Liver (tissue), 9 donors: ENCODE data around the gene MICAL3. TPM values are rescaled to one million over a fixed set of nuclear protein-coding genes. Genes with fewer than 3 reads are reported as not detected.

ENCODE experiments used
- DNase-seq: peaks from one replicate; pipeline ENCODE4 v3.0.0-alpha.2; 2017; ENCODE audit warnings: low spot score
- H3K27ac ChIP-seq, 2 donors: one replicate each; pipeline ENCODE4 v1.7.0; 2013; ENCODE audit warnings: inconsistent platforms in 2 of 2, low read length in 2 of 2, control low read depth in 1 of 2, low read depth in 1 of 2, mild to moderate bottlenecking in 1 of 2
- H3K27me3 ChIP-seq, 4 donors: one replicate each; pipeline versions ENCODE4 v1.6.1 to v1.7.0; 2013; ENCODE audit warnings: low read length in 3 of 4, inconsistent platforms in 1 of 4, mild to moderate bottlenecking in 1 of 4, moderate library complexity in 1 of 4; ENCODE audit not compliant: control insufficient read depth in 4 of 4, insufficient read depth in 4 of 4
- H3K36me3 ChIP-seq, 4 donors: one replicate each; pipeline versions ENCODE4 v1.6.1 to v1.7.0; 2013; ENCODE audit warnings: low read length in 3 of 4, mild to moderate bottlenecking in 3 of 4, low read depth in 1 of 4, moderate library complexity in 1 of 4; ENCODE audit not compliant: control insufficient read depth in 4 of 4, insufficient read depth in 3 of 4
- H3K4me1 ChIP-seq, 4 donors: one replicate each; pipeline versions ENCODE4 v1.6.1 to v1.7.0; 2013; ENCODE audit warnings: low read length in 3 of 4, mild to moderate bottlenecking in 3 of 4, moderate library complexity in 1 of 4; ENCODE audit not compliant: control insufficient read depth in 4 of 4, insufficient read depth in 4 of 4
- H3K4me3 ChIP-seq, 3 donors: one replicate each; pipeline versions ENCODE4 v1.6.1 to v1.7.0; 2013; ENCODE audit warnings: low read length in 3 of 3, control low read depth in 1 of 3, low read depth in 1 of 3, mild to moderate bottlenecking in 1 of 3
- H3K9ac ChIP-seq, 2 donors: one replicate each; pipeline ENCODE4 v1.7.0; 2013; ENCODE audit warnings: low read length in 2 of 2, mild to moderate bottlenecking in 2 of 2, moderate library complexity in 2 of 2, control low read depth in 1 of 2, low read depth in 1 of 2
- H3K9me3 ChIP-seq, 4 donors: one replicate each; pipeline versions ENCODE4 v1.6.1 to v1.7.0; 2013; ENCODE audit warnings: low read length in 3 of 4; ENCODE audit not compliant: control insufficient read depth in 4 of 4
- ATF3 ChIP-seq: IDR thresholded peaks from 2 replicates; pipeline ENCODE4 v1.6.1; 2016; ENCODE audit warnings: antibody characterized with exemption
- CTCF ChIP-seq: fragments of 150-350 bp; IDR thresholded peaks from 2 replicates; pipeline ENCODE4 v1.5.1; 2017; ENCODE audit warnings: improper control_type of control experiment, low read depth, low read length; ENCODE audit not compliant: missing input control
- EGR1 ChIP-seq, 2 donors: IDR thresholded peaks; 2 replicates each; pipeline ENCODE4 v1.6.1; 2016 to 2018; ENCODE audit warnings: antibody characterized with exemption in 2 of 2, low read depth in 2 of 2
- GABPA ChIP-seq, 2 donors: IDR thresholded peaks in 1 of 2; conservative IDR thresholded peaks in 1 of 2; 2 replicates each; pipeline ENCODE4 v1.6.1; 2016; ENCODE audit warnings: antibody characterized with exemption in 2 of 2, mild to moderate bottlenecking in 1 of 2, moderate library complexity in 1 of 2
- HNF4A ChIP-seq, 2 donors: conservative IDR thresholded peaks; 2 replicates each; pipeline ENCODE4 v1.6.1; 2016; ENCODE audit warnings: antibody characterized with exemption in 2 of 2, mild to moderate bottlenecking in 2 of 2
- JUND ChIP-seq, 2 donors: IDR thresholded peaks; 2 replicates each; pipeline ENCODE4 v1.6.1; 2016; ENCODE audit warnings: antibody characterized with exemption in 2 of 2
- NR2F2 ChIP-seq: IDR thresholded peaks from 2 replicates; pipeline ENCODE4 v1.6.1; 2016; ENCODE audit warnings: antibody characterized with exemption
- REST ChIP-seq: IDR thresholded peaks from 2 replicates; pipeline ENCODE4 v1.6.1; 2016; ENCODE audit warnings: antibody characterized with exemption, mild to moderate bottlenecking
- RXRA ChIP-seq, 2 donors: IDR thresholded peaks; 2 replicates each; pipeline ENCODE4 v1.6.1; 2017 to 2018; ENCODE audit warnings: antibody characterized with exemption in 2 of 2, mild to moderate bottlenecking in 1 of 2
- TAF1 ChIP-seq: conservative IDR thresholded peaks from 2 replicates; pipeline ENCODE4 v1.6.1; 2016; ENCODE audit warnings: antibody characterized with exemption, mild to moderate bottlenecking
- YY1 ChIP-seq: IDR thresholded peaks from 2 replicates; pipeline ENCODE4 v1.6.1; 2016; ENCODE audit warnings: antibody characterized with exemption, mild to moderate bottlenecking
- WGBS: extraction: QIAGEN DNeasy Blood & Tissue Kit; methylation state at CpG from one replicate; pipeline ENCODE4 v1.1.7; 2013; 5-methylcytosine and 5-hydroxymethylcytosine counted together
- polyA plus RNA-seq, 2 donors: library from polyadenylated mRNA; stranded (reverse) in 1 of 2; unstranded in 1 of 2; fragments of 200-250 nt in 1 of 2; fragments of >200 nt in 1 of 2; fragmentation: Nextera tagmentation in 1 of 2; extraction: Ambion mirVana in 1 of 2; gene quantifications; one replicate each; pipeline versions ENCODE4 v1.2.1 to v1.2.3, GENCODE V29; 2013 to 2015
- total RNA-seq, 2 donors: library from RNA; depleted of rRNA; stranded (reverse); fragments of >200 nt; gene quantifications; one replicate each; pipeline ENCODE4 v1.2.3, GENCODE V29; 2014
- donor health status: healthy.
- donor health status: healthy.
- donor health status: healthy.
- donor health status: healthy.
- donor health status: healthy.

MICAL3 gene
- total and polyA plus RNA-seq, 4 donors: 6.4 to 38.4 (median 23.4) TPM

- no peak for TF ChIP-seq RXRA (IDR thresholded peaks at IDR 0.05)
- Histone ChIP-seq H3K4me1 (peaks cover 10 to 36% (median 29%) of the 10 kb centered on the region in 4 donors), H3K27me3 (no peaks in the 10 kb centered on the region), H3K4me3 (no peak overlapping the region), H3K9ac (no peak overlapping the region), H3K36me3 (peaks cover 0 to 21% (median 7%) of the 10 kb centered on the region in 4 donors), H3K9me3 (no peaks in the 10 kb centered on the region), H3K27ac (no peak overlapping the region)
- WGBS: 91% methylated on average over 2 of the region's 2 CpGs
- DNase-seq: no peak
These were observed 221.5 kb downstream of the MICAL3 start for GRCh38 chr22:17802822-17803221.

- H3K27me3 ChIP-seq: no peaks in the 10 kb centered on the region
- no peak overlapping the region for H3K4me3 ChIP-seq
- no peaks in the 10 kb centered on the region for H3K9me3 ChIP-seq
- H3K9ac ChIP-seq: no peak overlapping the region
- no peak for DNase-seq
- peaks cover 0 to 16% (median 7%) of the 10 kb centered on the region in 4 donors for H3K36me3 ChIP-seq
- no peak for TF ChIP-seq JUND (IDR thresholded peaks at IDR 0.05)
- no peak for TF ChIP-seq GABPA (IDR thresholded peaks at IDR 0.05 in 1 of 2, conservative IDR thresholded peaks at IDR 0.05 in 1 of 2)
- no peak for TF ChIP-seq REST
- no peak for TF ChIP-seq NR2F2
- no peak for TF ChIP-seq YY1
- no peak for TF ChIP-seq ATF3
- peaks cover 10 to 31% (median 25%) of the 10 kb centered on the region in 4 donors for H3K4me1 ChIP-seq
- no peak overlapping the region for H3K27ac ChIP-seq
- WGBS: 91% methylated on average over 10 of the region's 10 CpGs
These were observed 221.9 kb downstream of the MICAL3 start for GRCh38 chr22:17802411-17802810.

GRCh38 chr22:17797721-17798559 lies 226.4 kb downstream of the MICAL3 start:
- H3K4me3 ChIP-seq: no peak overlapping the region
- WGBS: 91% methylated on average over 23 of the region's 23 CpGs
- no peak for DNase-seq
- no peak overlapping the region for H3K9ac ChIP-seq
- TF ChIP-seq CTCF (no peak), TAF1 (no peak), REST (no peak), NR2F2 (no peak), EGR1 (IDR thresholded peaks at IDR 0.05; ENCODE audit: low read depth in 2 of 2) (no peak), HNF4A (conservative IDR thresholded peaks at IDR 0.05) (no peak), RXRA (IDR thresholded peaks at IDR 0.05) (no peak), JUND (IDR thresholded peaks at IDR 0.05) (no peak), ATF3 (no peak)
- peaks cover 4 to 30% (median 17%) of the 10 kb centered on the region in 4 donors for H3K4me1 ChIP-seq
- H3K36me3 ChIP-seq: peaks cover 0 to 4% (median 3%) of the 10 kb centered on the region in 4 donors
- no peak overlapping the region for H3K27ac ChIP-seq
- H3K9me3 ChIP-seq: no peaks in the 10 kb centered on the region
- no peaks in the 10 kb centered on the region for H3K27me3 ChIP-seq
